8988T (cell line): ENCODE data around the gene OVOL3.
A peak's percentile ranks its signal among the peaks of the same experiment; 100 is the strongest.
"Not testable (repeated sequence)": the region's sequence is repeated elsewhere in the genome, so short reads cannot be mapped to it uniquely, and the experiment has no call there.

ENCODE experiments used
- DNase-seq: peaks from one replicate; pipeline ENCODE4 v3.0.0; 2011

OVOL3 gene

DNA sequence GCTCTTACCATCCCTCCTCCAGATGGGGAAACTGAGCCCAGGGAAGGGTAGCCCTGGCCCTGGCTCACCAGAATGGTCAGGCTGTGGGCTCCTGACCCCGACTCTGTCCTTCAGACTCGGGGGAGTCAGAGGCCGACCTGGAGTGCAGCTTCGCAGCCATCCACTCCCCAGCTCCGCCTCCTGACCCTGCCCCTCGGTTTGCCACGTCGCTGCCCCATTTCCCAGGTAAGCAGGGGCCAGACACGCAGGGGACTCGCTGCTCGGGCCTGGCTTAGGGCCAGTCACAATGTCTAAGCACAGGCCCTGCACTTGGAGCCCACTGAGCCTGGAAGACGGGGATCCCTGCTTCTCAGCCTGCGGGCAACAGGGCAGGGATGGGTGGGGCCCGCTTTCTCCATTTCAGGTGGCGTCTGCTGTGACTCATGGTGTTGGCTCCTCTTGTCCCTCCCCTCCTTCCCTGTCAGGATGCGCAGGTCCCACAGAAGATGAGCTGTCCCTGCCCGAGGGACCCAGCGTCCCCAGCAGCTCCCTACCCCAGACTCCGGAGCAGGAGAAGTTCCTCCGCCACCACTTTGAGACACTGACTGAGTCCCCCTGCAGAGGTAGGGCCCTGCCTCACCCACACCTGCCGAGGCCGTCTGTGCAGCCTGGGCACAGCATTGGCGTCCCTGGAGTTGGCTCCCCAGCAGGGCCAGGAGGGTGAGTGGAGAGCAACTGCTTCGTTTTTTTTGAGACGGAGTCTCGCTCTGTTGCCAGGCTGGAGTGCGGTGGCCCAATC, 9.2 kb upstream of the OVOL3 start:
- DNase-seq: no peak

DNA sequence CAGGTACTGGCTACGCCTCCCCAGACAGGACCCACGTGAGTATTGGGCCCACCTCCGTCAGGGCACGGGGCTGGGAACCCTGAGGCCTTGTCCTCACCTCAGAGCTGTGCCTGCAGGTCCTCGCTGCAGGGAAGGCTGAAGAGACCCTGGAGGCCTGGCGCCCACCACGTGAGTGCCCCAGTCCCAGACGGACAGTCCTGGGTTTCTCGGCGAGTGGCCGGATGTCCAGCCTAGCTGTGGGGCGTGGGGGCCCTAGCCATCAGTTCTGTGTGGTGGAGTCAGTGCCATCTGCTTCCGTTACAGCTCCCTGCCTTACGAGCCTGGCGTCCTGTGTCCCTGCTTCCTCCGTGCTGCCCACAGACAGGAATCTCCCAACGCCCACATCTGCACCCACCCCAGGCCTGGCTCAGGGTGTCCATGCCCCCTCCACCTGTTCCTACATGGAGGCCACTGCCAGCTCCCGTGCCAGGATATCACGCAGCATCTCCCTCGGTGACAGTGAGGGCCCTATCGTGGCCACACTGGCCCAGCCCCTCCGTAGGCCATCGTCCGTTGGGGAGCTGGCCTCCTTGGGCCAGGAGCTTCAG, 7.8 kb upstream of the OVOL3 start:
- DNase-seq: no peak

DNA sequence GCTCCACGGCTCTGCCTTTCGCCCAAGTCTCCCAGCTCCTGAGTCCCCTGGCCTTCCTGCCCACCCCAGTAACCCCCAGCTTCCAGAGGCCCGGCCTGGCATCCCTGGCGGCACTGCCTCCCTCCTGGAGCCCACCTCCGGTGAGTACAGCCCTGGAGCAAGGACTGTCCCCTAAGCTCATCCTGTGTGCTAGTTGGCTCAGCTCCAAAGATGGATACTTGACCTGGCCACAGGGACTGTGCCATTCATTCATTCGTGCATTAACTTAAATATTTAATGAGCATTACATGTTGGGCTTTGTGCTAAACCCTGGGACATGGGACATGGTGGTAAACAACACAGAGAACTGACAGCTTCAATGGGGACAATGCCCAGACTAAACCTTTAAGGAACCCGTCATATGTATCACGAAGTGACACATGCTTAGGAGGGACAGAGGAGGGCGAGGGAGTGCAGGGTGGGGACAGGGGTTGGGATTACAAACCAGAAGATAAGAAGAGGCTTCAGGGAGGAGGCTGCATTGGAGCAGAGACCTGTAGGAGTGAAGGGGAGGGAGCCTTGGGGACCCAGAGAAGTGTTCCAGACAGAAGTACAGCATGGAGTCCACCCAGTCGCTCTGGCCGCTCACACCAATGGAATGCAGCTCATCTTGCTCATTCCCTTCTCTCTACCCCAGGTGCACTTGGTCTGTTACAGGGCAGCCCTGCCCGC, 6.9 kb upstream of the OVOL3 start:
- DNase-seq: peak; percentile 58

DNA sequence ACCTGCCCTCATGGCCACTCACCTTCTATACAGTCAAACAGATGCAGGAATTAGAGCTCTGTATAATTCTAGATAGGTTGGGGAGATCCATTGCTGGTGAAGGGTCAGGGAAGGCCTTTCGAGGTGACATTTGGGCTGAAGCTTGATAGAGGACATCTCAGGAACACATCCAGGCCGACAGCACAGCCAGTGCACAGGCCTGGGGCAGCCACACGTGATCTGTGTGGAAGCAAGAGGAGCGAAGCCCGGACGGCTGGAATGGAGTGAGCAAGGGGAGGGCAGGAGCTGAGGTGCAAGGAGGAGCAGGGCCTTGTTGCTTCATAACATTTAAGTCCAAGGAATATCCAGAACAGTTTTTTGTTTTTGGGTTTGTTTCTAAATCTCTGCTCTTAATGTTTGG, 4.5 kb upstream of the OVOL3 start:
- no peak for DNase-seq

DNA sequence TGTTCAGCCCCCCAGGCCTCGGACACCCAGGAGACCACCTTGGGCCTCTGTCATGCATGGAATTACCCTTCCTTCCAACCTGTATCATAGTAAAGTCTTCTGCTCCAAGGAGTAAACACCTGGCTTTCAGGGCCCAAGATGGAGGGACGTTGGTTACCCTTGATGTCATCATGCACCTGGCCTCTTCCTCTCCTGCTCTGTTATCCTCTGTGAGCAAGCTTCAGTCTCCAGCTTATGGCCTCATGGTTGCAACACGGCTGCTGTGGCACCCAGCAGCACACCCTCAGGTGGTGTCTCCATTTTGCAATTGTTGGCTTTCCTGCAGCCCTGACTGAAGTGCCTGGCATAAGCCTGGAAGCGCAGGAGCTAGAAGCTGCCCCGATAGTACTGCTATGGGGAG, 4.0 kb upstream of the OVOL3 start:
- no peak for DNase-seq

DNA sequence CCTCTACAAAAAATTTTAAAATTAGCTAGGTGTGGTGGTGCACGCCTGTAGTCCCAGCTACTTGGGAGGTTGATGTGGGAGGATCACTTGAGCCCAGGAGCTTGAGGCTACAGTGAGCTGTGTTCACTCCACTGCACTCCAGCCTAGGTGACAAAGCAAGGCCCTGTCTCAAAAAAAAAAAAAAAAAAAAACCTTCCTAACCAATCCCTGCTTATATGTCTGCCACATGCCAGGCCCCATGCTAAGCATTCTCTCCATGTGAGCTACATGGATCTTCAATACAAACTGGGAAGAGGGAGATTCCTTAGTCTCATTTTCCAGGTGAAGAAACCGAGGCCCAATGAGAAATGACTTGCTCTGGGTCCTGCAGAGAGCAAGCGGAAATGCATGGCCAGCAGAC, 2.3 kb upstream of the OVOL3 start:
- no peak for DNase-seq

DNA sequence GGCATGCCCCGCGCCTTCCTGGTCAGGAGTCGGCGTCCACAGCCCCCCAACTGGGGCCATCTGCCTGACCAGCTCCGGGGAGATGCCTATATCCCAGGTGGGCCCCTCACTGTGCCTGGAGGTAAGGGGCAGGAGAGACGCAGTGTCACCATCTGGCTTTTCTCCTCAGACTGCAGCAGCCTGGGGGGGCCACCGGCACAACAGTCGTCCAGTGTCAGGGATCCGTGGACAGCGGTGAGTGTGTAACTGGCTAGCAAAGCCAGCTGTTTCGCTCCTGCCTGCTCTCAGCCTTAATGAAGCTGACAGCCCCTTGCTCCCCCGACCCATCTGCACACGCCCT, 227 bp downstream of the OVOL3 start:
- no peak for DNase-seq

DNA sequence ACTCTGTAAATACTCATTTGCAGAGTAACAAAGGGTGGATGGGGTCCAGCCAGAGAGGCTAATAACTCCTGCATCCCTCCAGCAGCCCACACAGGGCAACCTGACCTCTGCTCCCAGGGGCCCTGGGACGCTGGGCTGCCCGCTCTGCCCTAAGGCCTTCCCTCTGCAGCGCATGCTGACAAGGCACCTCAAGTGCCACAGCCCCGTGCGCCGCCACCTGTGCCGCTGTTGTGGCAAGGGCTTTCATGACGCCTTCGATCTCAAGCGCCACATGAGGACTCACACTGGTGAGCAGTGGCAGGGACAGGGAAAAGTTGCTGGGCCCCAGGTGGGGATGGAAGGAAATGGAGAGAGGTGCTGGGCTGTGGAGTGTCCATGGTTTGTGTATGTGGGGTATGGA, 1.7 kb downstream of the OVOL3 start:
- no peak for DNase-seq

DNA sequence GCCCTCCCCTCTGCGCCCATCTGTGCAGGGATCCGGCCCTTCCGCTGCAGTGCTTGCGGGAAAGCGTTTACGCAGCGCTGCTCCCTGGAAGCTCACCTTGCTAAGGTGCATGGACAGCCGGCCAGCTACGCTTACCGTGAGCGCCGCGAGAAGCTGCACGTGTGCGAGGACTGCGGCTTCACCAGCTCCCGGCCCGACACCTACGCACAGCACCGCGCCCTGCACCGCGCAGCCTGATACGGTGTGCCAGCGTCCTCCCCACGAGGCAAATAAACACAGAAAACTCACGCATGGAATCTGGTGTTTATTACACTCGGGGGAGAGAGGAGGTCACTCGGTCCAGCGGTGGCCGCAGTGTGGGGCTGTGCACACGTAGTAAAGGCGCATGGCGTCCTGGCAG, 2.5 kb downstream of the OVOL3 start:
- no peak for DNase-seq

DNA sequence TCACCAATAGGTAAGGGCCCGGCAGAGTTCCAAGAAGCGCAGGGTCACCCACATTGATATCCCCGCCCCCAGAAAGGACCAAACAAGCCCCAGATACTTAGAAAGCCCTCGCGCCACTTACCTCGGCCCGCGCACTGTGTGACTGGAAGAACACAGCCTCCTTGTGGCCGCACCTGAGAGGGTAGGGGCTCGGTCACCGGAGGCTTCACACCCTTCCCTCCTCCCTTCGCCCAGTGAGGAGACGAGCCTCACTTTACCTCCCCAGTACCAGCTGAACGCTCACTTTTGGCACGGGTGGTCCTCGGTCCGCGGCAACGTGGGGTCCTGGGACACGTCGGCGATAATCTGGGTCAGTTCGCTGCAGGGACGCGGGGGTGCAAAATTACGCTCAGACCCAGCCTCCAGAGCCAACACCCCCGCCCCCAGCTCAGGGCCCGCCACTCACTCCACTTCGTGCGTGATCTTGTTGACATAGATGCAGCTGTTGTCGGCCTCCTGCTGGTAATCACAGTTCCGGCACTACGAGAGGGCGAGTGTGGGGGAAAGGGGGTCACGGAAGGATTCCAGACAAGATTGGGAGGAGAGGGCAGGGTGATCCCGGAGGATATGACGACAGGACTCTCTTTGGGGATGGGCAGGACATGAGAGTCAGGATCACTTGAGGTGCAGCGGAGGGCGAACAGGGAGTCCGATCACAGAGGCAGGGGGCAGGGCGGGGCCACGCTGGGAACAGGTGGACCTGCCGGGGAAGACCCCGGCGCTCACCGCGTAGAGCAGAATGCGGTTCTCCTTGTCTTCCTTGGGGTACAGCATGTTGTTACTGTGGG, 3.2 kb downstream of the OVOL3 start:
- peak; percentile 47 for DNase-seq

DNA sequence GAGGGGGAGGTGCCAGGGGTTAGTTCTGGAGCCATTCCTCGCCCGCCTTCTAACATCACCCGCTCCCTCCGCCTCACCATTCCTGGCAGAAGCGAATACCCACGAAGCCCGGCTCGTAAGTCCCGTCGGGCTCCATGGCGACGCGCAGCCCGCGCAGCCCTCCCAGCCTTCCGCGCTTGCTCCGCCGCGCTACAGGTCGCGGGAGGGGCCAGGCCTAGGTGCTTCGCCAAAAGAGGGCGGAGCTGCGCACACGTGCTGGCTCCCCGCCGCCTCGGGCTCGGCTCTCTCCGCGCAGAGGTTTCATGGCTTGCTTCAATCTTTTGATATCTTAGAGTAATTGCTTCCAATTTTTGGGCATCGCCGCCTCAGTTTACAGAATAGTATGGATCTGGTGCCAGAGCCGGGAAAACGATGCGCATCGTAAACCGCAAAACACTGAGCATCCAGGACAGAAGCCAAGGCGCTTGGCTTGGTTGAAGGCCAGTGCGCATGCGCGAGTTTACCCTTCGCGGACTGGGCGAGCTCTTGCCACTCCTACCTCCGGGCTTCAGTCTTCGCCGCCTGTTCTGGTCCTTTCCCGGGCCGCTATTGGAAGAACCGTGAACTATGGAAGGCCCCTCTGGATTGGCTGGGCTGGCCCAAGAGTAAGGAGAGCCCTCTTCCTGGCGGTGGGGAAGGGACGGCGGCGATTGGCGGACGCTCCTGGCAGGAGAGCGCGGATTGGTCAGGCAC, 3.9 kb downstream of the OVOL3 start, which contains the start of gene POLR2I:
POLR2I (minus strand) TSS at position 155 of the 732 bp plus-strand sequence; CDS start at position 136, 19 bp downstream.
- peak; percentile 96 for DNase-seq

DNA sequence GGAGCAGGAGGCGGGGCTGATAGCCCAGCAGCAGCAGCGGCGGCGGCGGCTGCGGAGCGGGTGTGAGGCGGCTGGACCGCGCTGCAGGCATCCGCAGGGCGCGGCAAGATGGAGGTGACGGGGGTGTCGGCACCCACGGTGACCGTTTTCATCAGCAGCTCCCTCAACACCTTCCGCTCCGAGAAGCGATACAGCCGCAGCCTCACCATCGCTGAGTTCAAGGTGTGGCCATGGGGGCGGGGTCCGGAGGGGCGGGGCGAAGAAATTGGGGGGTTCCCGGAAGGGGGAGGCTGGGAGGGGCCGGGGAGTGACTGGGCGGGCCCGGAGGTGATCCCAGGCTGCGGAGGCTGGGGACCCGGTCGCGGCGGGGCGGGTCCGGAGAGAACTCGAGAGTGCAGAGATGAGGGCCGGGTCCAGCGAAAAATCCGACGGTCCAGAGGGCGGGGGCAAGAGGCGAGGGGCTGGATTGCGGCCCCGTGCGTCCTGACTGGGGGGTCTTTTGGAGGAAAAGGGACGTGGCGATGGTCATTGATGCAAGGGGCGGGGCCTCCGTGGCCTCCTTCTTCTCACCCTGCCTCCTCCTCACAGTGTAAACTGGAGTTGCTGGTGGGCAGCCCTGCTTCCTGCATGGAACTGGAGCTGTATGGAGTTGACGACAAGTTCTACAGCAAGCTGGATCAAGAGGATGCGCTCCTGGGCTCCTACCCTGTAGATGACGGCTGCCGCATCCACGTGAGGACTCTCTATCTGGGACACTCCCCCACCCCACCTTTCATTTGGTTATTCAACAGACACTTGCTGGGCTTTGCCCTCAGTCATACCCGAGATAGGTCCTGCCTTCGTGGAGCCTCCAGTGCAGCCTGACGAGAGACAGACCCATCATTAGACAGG, 4.8 kb downstream of the OVOL3 start, which contains the start of gene TBCB:
TBCB (plus strand) TSS at position 16 of the 891 bp plus-strand sequence; CDS start at position 109, 93 bp downstream.
- no peak for DNase-seq

DNA sequence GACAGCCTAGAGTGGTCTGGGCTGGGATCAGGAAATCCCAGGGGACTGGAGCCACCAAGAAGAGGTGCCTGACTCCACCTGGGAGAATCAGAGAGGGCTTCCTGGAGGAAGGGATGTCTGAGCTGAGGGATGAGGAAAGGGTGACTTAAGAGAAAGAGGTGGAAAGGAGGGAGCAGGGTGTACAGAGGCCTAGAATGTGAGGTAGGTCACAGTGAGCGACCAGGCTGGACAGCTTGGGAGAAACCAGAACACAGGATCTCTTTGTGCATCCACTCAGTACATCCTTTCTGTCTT, 5.3 kb downstream of the OVOL3 start:
- DNase-seq: no peak

DNA sequence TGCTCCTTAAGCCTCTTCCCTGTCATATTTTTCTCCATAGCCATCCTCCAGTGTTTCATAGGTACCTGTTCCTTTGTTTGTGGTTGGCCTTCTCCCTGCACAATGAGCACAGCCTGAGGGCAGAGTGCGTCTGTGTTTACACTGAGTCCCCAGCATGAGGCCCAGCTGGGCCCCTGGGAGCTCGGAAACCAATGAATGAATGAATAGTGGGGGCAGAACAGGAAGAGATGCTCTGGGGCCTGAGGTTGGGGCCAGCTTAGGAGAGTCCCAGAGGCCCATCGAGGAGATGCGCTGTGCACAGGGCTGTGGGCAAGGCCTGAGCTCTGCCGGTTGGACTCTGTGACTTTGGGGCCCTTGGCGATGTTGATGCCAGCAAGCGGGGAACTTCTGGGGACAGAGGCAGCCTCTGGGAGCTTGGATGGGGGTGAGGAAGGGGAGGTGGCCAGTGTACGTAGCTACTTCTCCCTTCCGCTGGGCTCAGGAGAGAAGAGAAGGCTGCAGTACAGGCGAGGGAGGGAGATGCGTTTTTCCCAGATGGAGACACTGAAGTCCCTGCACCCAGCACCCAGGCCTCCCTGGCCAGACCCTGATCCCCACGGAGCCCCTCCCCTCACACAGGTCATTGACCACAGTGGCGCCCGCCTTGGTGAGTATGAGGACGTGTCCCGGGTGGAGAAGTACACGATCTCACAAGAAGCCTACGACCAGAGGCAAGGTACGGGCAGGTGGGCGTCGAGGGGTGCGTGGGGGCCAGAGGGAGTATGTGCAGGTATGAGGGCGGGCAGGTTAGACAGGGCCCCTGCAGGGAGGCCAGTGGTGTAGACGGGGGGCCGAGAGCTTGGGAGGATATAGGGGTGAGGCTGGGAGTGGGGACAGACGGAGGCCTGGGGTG, 9.4 kb downstream of the OVOL3 start:
- no peak for DNase-seq

DNA sequence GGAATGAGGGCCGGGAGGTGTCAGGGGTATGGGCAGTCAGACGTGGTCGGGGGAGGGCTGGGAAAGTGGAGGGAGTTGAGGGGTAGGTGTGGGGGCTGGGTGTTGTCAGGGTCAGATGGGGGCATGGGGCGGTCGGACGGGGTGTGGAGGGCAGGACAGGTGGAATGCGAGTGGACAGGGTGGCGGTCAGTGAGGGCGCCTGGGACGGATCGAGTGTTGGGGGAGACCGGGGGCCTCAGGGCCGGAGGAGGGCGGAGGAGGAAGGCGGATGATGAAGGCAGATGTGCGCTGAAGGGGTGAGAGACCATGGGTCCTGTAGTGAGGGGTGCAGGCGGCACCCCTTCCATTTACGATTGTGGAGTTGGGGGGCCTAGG, 10.0 kb downstream of the OVOL3 start:
- DNase-seq: no peak

DNA sequence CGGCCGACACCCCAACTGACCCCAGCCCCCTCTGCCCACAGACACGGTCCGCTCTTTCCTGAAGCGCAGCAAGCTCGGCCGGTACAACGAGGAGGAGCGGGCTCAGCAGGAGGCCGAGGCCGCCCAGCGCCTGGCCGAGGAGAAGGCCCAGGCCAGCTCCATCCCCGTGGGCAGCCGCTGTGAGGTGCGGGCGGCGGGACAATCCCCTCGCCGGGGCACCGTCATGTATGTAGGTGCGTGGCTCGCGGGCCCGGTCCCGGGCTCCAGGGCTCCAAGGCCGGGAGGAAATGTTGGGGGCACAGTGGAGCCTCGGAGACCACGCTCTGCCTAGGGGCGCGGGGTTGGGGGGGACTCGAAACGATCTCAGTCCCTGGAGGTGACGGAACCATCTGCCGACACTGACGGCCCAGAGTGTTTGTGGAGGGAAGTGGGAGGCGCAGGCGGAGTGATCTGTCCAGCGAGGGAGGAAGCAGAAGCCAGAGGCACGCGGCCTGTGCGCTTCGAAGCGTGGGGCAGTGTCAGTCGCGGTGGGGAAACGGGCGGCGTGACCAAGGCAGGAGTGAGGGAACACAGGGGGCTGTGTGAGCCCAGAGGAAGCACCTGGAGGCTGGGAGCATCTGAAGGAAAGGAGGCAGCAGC, 10.7 kb downstream of the OVOL3 start:
- DNase-seq: no peak

DNA sequence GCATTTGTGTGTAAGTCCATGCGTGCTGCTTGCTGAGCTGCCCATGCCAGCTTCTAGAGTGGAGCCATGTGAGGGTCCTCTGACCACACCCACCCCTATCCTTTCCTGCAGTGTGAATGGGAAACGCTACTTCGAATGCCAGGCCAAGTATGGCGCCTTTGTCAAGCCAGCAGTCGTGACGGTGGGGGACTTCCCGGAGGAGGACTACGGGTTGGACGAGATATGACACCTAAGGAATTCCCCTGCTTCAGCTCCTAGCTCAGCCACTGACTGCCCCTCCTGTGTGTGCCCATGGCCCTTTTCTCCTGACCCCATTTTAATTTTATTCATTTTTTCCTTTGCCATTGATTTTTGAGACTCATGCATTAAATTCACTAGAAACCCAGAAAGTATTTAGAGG, 14.6 kb downstream of the OVOL3 start:
- DNase-seq: no peak

DNA sequence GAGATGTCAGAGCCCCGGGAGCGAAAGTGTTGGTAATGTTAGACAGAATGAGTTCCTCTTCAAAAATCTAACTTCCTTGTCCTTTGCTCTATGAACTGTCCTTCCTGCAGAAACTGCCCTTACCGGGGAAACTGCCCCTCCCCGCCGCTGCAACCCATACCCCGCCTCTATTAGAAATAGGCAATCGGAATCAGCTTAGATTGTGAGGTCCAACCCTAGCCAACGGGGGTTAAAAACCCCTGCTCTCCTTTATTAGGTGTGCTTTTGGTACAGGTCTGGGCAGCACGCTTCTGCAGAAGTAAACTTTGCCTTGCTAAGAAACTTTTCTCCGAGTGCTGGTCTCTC, 17.4 kb downstream of the OVOL3 start:
- DNase-seq: no peak

DNA sequence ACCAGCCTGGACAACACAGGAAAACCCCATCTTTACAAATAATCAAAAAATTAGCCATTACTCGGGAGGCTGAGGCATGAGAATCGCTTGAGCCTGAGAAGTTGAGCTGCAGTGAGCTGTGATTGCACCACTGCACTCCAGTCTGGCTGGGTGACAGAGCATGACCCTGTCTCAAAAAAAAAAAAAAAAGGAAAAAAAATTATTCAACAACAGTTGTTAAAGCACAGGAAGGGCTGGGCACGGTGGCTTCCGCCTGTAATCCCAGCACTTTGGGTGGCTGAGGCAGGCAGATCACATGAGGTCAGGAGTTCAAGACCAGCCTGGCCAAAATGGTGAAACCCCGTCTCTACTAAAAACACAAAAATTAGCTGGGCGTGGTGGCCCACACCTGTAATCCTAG, 20.3 kb downstream of the OVOL3 start:
- not testable (repeated sequence) for DNase-seq

DNA sequence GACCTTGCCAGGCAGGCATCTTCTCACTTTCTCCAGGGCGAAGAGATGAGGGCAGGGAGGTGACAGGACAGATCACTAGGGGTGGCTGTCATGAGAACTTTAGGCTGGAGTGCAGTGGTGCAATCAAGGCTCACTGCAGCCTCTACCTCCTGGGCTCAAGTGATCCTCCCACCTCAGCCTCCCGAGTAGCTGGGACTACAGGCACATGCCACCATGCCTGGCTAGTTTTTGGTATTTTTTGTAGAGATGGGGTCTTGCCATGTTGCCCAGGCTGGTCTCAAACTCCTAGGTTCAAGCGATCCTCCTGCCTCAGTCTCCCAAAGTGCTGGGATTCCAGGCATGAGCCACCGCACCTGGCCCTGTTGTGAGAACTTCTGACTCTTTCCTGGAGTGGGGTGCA, 23.9 kb downstream of the OVOL3 start:
- not testable (repeated sequence) for DNase-seq
